ENCODE results near the gene TTC22. TPM values are rescaled to one million over a fixed set of nuclear protein-coding genes. Genes with fewer than 3 reads are reported as not detected.

TTC22 gene
- total RNA-seq, 1 experiment from 2014 or later = 0.59 TPM

- Histone ChIP-seq H3K18ac (ENCODE audit: insufficient read length, low read depth, low read length) (no peak overlapping the region), H2AFZ (ENCODE audit: low read length) (no peak overlapping the region), H3T11ph (ENCODE audit: low read length) (no peak overlapping the region), H3K4ac (ENCODE audit: low read depth, low read length) (no peak overlapping the region), H2BK5ac (ENCODE audit: insufficient read length, low read length) (no peak overlapping the region), H2BK15ac (ENCODE audit: low read depth, low read length) (no peak overlapping the region), H3K4me1 (ENCODE audit: insufficient read depth, low read length) (no peaks in the 10 kb centered on the region), H3K9ac (ENCODE audit: extremely low read depth, insufficient read length, low read length) (no peak overlapping the region), H2BK120ac (ENCODE audit: low read depth, low read length, poor library complexity, severe bottlenecking) (no peak overlapping the region), H4K20me1 (ENCODE audit: control insufficient read depth, insufficient read depth, insufficient read length) (no peaks in the 10 kb centered on the region), H3K9me3 (ENCODE audit: control insufficient read depth, low read depth, low read length) (no peaks in the 10 kb centered on the region), H3K79me1 (ENCODE audit: insufficient read depth, low read depth, low read length, poor library complexity, severe bottlenecking) (no peaks in the 10 kb centered on the region), H3K56ac (ENCODE audit: insufficient read length, low read depth, low read length) (no peak overlapping the region), H3K23ac (ENCODE audit: insufficient read length, low read depth, low read length) (no peak overlapping the region), H3K23me2 (ENCODE audit: insufficient read length, low read depth, low read length, poor library complexity, severe bottlenecking) (no peaks in the 10 kb centered on the region), H4K5ac (ENCODE audit: insufficient read length, low read depth, low read length) (no peak overlapping the region), H3K27ac (ENCODE audit: insufficient read length, low read depth, low read length) (no peak overlapping the region), H2BK20ac (ENCODE audit: low read depth, low read length, poor library complexity, severe bottlenecking) (no peak overlapping the region), H4K91ac (ENCODE audit: insufficient read length, low read depth, low read length) (no peak overlapping the region), H3K4me2 (ENCODE audit: insufficient read depth, insufficient read length, low read length) (no peak overlapping the region), H4K8ac (replicated peaks; ENCODE audit: insufficient read length, low read depth, low read length) (no peak overlapping the region), H3K79me2 (ENCODE audit: insufficient read depth, low read length) (no peaks in the 10 kb centered on the region), H2AK5ac (ENCODE audit: insufficient read length, low read length) (no peak overlapping the region), H3K14ac (ENCODE audit: insufficient read depth, low read length) (no peak overlapping the region), H3K27me3 (ENCODE audit: insufficient read depth, low read length) (no peaks in the 10 kb centered on the region), H2BK12ac (ENCODE audit: insufficient read length, low read depth, low read length) (no peak overlapping the region)
- H3K27me3 Mint-ChIP-seq (ENCODE audit: low read depth) = peaks cover 13% of the 10 kb centered on the region
- no peaks in the 10 kb centered on the region; a peak in 1 of 5 replicates for H3K9me3 Mint-ChIP-seq
- no peak overlapping the region for H3K27ac Mint-ChIP-seq
- peaks cover 7 to 16% of the 10 kb centered on the region in 2 experiments for H3K4me1 Mint-ChIP-seq
- no peak for TF ChIP-seq CTCF (conservative IDR thresholded peaks at IDR 0.05)
- DNase-seq = peak; percentile 92
- no CpG with 5 or more reads among the region's 15 CpGs for WGBS (ENCODE audit: extremely low coverage, insufficient read length, low lambda C conversion rate)
- H3K4me3 Mint-ChIP-seq = no peak overlapping the region; a peak in 1 of 5 replicates
- H3K36me3 Mint-ChIP-seq (ENCODE audit: insufficient read depth in 1 of 3, low read depth in 3 of 3) = no peaks in the 10 kb centered on the region
These were observed 26.2 kb downstream of the TTC22 start for GRCh38 chr1:54774820-54775498.
